ENCODE data around the gene PTGES.

Gene PTGES

DNA sequence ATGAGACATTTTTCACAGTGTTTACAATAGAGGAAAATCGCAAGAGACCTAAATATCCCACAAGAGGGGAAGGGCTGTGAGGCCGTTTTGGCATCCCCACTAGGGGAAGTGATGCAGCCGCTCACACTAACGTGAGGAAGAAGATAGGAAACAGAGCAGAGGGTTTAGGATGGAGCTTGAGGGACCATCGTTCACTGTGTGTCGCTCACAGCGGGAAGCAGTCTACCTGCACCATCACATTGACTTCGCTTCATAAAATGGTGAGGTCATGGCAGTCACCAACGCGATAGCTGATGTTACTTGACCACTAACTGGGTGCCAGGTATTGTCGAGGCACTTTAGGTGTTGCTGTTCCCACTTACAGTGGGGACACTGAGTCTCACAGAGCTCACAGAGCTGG lies 51.8 kb downstream of the PTGES start:
- Histone ChIP-seq H3K4me3 (IDR thresholded peaks at IDR 0.05; ENCODE audit: insufficient read depth, low read depth, low read length) (no peak overlapping the region), H3K27me3 (ENCODE audit: insufficient read depth, low read depth) (peaks cover 72% of the 10 kb centered on the region), H3K36me3 (ENCODE audit: insufficient read depth) (no peaks in the 10 kb centered on the region), H3K4me2 (no peak overlapping the region), H3K9ac (no peak overlapping the region), H3K79me2 (ENCODE audit: insufficient read depth, low read depth) (no peaks in the 10 kb centered on the region), H4K20me1 (ENCODE audit: insufficient read depth) (no peaks in the 10 kb centered on the region), H3K4me1 (ENCODE audit: low read depth, poor library complexity, severe bottlenecking) (no peaks in the 10 kb centered on the region), H3K27ac (no peak overlapping the region), H2AFZ (ENCODE audit: low read depth) (no peak overlapping the region)
- TF ChIP-seq, protein P1, sequence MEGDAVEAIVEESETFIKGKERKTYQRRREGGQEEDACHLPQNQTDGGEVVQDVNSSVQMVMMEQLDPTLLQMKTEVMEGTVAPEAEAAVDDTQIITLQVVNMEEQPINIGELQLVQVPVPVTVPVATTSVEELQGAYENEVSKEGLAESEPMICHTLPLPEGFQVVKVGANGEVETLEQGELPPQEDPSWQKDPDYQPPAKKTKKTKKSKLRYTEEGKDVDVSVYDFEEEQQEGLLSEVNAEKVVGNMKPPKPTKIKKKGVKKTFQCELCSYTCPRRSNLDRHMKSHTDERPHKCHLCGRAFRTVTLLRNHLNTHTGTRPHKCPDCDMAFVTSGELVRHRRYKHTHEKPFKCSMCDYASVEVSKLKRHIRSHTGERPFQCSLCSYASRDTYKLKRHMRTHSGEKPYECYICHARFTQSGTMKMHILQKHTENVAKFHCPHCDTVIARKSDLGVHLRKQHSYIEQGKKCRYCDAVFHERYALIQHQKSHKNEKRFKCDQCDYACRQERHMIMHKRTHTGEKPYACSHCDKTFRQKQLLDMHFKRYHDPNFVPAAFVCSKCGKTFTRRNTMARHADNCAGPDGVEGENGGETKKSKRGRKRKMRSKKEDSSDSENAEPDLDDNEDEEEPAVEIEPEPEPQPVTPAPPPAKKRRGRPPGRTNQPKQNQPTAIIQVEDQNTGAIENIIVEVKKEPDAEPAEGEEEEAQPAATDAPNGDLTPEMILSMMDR (conservative IDR thresholded peaks at IDR 0.05; ENCODE audit: low read depth, low read length) = no peak

DNA sequence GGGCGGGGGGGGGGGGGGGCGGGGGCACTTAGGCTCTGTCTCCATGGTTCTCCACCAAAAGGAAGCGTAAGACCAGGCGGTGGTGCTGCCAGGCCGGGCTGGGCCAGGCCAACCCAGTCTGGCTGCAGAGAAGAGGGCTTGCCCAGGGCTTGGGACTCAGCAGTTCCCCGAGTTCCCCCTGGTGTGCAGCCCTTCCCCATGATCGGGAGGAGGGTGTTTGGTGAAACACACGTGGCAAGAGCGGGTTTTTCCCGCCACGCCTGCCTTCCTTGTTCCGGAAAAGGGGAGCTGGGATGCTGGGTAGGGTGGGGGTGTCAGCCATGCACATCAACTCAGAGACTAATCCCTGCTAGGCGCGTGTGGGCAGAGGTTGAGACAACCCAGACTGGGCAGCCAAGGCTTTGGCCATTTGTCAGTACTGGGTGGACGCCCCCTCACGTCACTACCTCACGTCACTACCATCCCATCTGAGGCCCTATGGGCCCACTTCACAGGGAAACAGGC lies 54.5 kb downstream of the PTGES start:
- Histone ChIP-seq H3K4me1 (ENCODE audit: low read depth, poor library complexity, severe bottlenecking) (no peaks in the 10 kb centered on the region), H3K4me3 (IDR thresholded peaks at IDR 0.05; ENCODE audit: insufficient read depth, low read depth, low read length) (no peak overlapping the region), H3K9ac (no peak overlapping the region), H3K36me3 (ENCODE audit: insufficient read depth) (no peaks in the 10 kb centered on the region), H3K4me2 (no peak overlapping the region), H3K27ac (no peak overlapping the region), H2AFZ (ENCODE audit: low read depth) (no peak overlapping the region), H3K27me3 (ENCODE audit: insufficient read depth, low read depth) (peaks cover 87% of the 10 kb centered on the region), H3K79me2 (ENCODE audit: insufficient read depth, low read depth) (no peaks in the 10 kb centered on the region), H4K20me1 (ENCODE audit: insufficient read depth) (no peaks in the 10 kb centered on the region)
- TF ChIP-seq, protein P1 (conservative IDR thresholded peaks at IDR 0.05; ENCODE audit: low read depth, low read length) = no peak

DNA sequence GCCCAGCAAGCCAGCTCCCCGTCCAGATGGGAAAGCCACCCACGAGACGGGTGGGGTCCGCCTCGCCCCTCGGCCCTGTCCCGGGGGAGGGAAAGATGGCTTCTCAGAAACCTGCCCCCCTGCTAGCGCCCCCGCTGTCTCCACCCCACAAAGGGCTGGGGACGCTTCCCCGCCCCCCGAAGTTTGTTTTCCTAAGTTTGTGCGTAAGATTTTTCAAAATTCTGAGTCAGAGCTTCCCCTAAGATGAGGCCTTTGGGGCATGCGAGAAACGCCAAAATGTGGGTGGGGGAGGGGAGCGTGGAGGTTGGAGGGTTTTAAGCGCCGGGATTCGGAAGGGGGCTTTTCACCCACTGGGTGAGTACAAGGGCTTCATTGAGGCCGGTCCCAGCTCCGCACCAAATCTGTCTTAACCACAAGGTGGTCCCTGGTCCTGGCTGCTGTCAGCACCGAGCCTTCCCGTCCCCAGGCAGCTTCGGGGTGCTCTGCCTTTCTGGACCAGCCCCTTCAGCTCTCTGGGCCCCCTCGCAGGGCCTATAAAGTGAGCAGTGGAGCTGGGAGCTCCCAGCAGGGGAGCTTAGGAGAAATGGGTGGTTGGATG lies 55.1 kb downstream of the PTGES start:
- Histone ChIP-seq H3K4me2 (no peak overlapping the region), H3K4me3 (IDR thresholded peaks at IDR 0.05; ENCODE audit: insufficient read depth, low read depth, low read length) (no peak overlapping the region), H2AFZ (ENCODE audit: low read depth) (no peak overlapping the region), H3K79me2 (ENCODE audit: insufficient read depth, low read depth) (no peaks in the 10 kb centered on the region), H4K20me1 (ENCODE audit: insufficient read depth) (no peaks in the 10 kb centered on the region), H3K27ac (no peak overlapping the region), H3K9ac (no peak overlapping the region; the same call in 1 of the 2 replicates), H3K36me3 (ENCODE audit: insufficient read depth) (no peaks in the 10 kb centered on the region), H3K27me3 (ENCODE audit: insufficient read depth, low read depth) (peaks cover 87% of the 10 kb centered on the region), H3K4me1 (ENCODE audit: low read depth, poor library complexity, severe bottlenecking) (no peaks in the 10 kb centered on the region)
- TF ChIP-seq, protein P1 (conservative IDR thresholded peaks at IDR 0.05; ENCODE audit: low read depth, low read length) = no peak

DNA sequence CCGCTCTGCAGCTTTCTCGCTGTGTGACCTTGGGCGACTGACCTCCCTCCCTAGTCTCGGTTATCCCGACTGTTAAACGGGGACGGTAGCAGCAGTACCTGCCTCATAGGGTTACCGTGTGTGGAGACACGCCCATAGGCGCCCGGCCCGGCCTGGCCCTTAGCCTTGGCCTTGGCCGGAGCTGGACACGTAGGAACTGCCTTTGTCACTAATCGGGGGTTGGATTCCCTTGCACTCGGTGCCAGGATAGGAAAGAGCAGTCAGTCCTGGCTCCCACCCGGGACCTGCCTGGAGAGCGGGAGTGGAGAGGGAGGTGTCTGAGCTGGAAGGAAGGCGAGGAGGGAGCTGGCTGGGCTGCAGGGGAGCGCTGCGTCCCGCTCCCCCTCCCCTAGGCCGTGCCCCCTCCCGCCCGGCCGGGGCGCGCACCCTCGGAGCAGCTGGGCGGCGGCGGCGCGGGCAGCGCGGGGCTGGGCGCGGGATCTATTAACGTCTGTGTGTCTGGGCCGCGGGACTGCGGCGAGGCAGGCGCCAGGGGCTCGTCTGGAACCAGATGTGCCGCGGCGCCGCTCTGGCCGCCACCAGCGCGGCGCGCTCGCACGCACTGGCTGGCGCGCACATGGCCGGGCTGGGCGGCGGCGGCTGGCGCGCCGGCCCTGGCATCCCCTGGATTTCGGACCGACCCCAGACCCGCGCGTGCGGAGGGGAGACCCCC lies 55.7 kb downstream of the PTGES start:
- Histone ChIP-seq H3K36me3 (ENCODE audit: insufficient read depth) (no peaks in the 10 kb centered on the region), H4K20me1 (ENCODE audit: insufficient read depth) (no peaks in the 10 kb centered on the region), H2AFZ (ENCODE audit: low read depth) (peak overlapping the region; percentile 34; the same call in 1 of the 2 replicates), H3K9ac (no peak overlapping the region; the same call in 1 of the 2 replicates), H3K4me3 (IDR thresholded peaks at IDR 0.05; ENCODE audit: insufficient read depth, low read depth, low read length) (no peak overlapping the region), H3K4me1 (ENCODE audit: low read depth, poor library complexity, severe bottlenecking) (no peaks in the 10 kb centered on the region), H3K79me2 (ENCODE audit: insufficient read depth, low read depth) (no peaks in the 10 kb centered on the region), H3K4me2 (no peak overlapping the region), H3K27me3 (ENCODE audit: insufficient read depth, low read depth) (peaks cover 86% of the 10 kb centered on the region), H3K27ac (no peak overlapping the region)
- TF ChIP-seq, protein P1 (conservative IDR thresholded peaks at IDR 0.05; ENCODE audit: low read depth, low read length) = no peak
